ENCODE results near the gene LGI1.

The LGI1 gene

DNA sequence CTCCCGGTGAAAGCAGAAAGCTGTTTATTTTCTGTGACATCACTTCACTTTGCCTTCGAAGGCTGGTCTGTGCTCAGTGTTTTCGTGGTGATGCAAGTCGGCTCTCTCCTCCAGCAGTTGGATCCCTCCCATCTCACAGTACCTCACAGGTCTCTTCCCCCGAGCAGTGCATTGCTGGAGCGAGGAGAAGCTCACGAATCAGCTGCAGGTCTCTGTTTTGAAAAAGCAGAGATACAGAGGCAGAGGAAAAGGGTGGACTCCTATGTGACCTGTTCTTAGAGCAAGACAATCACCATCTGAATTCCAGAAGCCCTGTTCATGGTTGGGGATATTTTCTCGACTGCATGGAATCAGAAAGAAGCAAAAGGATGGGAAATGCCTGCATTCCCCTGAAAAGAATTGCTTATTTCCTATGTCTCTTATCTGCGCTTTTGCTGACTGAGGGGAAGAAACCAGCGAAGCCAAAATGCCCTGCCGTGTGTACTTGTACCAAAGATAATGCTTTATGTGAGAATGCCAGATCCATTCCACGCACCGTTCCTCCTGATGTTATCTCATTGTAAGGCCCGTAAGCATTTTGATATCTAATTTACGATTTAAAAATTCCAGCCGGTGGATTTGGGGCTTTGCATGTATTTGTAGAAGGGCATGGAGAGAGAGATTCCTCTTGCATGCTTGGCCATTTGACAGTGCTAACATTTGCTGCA, at the start of gene LGI1:
Gene LGI1 (plus strand): TSS at position 136 of the 707 bp plus-strand sequence. CDS start 209 bp downstream, at position 345.
- no peaks in the 10 kb centered on the region for H3K9me3 ChIP-seq (ENCODE audit: low read length)
- H2AFZ ChIP-seq (ENCODE audit: low read depth, low read length): peak within 1 kb of the TSS; percentile 40
- no peak within 1 kb of the TSS for H3K4me3 ChIP-seq (ENCODE audit: low read length)
- H3K36me3 ChIP-seq (ENCODE audit: insufficient read depth, low read length): no peaks in the 10 kb centered on the region
- peaks cover 6% of the 10 kb centered on the region for H3K4me1 ChIP-seq (ENCODE audit: insufficient read depth, low read length)
- H3K27me3 ChIP-seq (ENCODE audit: insufficient read depth, low read length): peaks cover 16% of the 10 kb centered on the region

DNA sequence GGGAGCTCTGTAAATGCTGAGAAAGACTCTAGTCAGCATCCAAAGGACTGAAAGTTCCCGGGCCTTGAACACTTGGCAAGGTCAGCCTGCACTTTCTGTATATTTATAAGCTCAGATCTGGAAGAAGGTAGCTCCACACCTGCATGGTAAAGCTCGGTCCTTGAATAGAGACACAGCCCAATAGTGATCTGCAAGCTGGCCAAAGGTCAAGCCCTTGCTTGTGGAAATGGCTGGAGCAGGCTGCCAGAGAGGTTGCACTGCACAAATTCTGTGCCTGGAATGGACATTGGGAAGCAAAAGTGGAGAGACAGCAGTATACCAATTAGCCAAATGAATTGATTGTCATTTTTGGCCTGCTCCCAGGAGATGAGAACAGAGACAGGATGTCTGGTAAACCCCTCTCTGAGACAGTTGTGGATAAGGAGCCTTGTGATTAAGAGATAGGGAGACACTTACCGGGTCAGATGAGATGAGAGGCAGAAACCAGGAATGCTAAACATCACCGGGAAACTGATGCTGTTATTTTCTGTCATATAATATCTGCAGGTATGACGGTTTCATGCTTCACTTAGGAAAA, 47.3 kb upstream of the LGI1 start:
- no peaks in the 10 kb centered on the region for H3K4me1 ChIP-seq (ENCODE audit: insufficient read depth, low read length)
- H3K9me3 ChIP-seq (ENCODE audit: low read length): no peaks in the 10 kb centered on the region
- H3K27me3 ChIP-seq (ENCODE audit: insufficient read depth, low read length): no peaks in the 10 kb centered on the region
- H2AFZ ChIP-seq (ENCODE audit: low read depth, low read length): no peak overlapping the region
- H3K4me3 ChIP-seq (ENCODE audit: low read length): no peak overlapping the region
- no peaks in the 10 kb centered on the region for H3K36me3 ChIP-seq (ENCODE audit: insufficient read depth, low read length)

DNA sequence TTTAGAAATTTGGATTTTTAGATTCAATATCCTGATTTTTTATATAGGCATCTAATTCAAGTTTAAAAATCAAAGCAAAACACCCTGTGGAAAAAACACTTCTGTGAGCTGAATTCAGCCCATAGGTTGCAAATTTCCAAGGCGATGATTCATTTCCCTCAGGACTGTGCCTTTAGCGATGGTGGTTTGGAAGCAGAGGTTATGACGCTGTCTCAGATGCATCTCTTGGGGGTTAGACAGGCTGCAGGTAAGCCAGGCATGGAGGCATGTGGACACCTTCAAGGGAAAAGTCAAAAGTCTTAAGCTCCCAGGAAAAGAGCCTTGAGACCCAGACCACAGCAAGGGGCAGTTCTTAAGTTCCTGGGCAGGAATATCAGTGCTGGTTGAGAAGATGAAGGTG, 45.8 kb upstream of the LGI1 start:
- Histone ChIP-seq H3K36me3 (ENCODE audit: insufficient read depth, low read length) (no peaks in the 10 kb centered on the region), H2AFZ (ENCODE audit: low read depth, low read length) (no peak overlapping the region), H3K27me3 (ENCODE audit: insufficient read depth, low read length) (no peaks in the 10 kb centered on the region), H3K4me3 (ENCODE audit: low read length) (no peak overlapping the region), H3K9me3 (ENCODE audit: low read length) (no peaks in the 10 kb centered on the region), H3K4me1 (ENCODE audit: insufficient read depth, low read length) (no peaks in the 10 kb centered on the region)

DNA sequence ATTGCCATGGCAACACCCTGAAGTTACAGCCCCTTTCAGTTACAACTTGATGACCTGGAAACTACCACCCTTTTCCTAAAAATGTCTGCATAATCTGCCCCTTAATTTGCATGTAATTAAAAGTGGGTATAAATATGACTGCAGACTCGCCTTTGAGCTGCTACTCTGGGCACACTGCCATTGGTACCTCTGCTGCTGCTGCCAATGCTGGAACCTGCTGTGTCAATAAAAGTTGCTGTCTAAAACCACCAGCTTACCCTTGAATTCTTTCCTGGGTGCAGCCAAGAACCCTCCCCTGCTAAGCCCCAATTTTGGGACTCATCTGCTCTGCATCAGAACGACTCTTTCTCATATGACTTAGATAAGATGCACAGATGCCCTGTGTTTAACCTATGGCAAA, 45.1 kb upstream of the LGI1 start:
- Histone ChIP-seq H3K27me3 (ENCODE audit: insufficient read depth, low read length) (no peaks in the 10 kb centered on the region), H3K36me3 (ENCODE audit: insufficient read depth, low read length) (no peaks in the 10 kb centered on the region), H3K9me3 (ENCODE audit: low read length) (no peaks in the 10 kb centered on the region), H3K4me1 (ENCODE audit: insufficient read depth, low read length) (no peaks in the 10 kb centered on the region), H2AFZ (ENCODE audit: low read depth, low read length) (no peak overlapping the region), H3K4me3 (ENCODE audit: low read length) (no peak overlapping the region)

DNA sequence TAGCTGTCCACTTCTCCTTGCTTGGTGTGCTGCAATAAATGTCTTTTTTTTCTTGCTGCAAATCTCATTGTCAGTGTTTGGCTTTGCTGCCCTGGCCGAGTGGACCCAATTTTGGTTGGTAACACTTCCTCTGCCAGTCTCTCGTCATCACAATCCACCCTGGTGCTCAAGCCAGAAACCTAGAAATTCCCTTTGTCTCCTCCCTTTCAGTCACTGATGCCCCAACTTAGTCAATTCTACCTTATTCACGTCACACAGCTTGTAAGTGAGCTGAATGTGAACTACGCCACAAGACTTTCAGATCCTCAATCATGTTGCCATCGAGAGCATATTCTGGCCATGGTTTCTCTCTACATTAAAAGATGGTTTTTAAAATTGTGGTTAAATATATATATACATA, 42.4 kb upstream of the LGI1 start:
- peaks cover 4% of the 10 kb centered on the region for H3K4me1 ChIP-seq (ENCODE audit: insufficient read depth, low read length)

DNA sequence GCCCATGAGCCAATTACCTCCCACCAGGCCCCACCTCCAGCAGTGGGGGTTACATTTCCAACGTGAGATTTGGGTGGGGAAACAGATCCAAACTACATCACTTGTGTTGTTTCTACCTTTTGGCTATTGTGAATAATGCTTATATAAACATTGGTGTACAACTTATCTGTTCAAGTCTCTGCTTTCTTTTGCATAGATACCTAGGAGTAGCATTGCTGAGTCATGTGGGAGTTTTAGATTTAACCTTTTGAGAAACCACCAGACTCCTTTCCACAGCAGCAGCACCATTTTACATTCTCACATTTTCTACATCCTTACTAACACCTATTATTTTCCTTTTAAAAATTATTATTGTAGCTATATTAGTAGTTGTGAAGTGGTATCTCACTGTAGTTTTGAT, 41.0 kb upstream of the LGI1 start:
- Histone ChIP-seq H3K36me3 (ENCODE audit: insufficient read depth, low read length) (no peaks in the 10 kb centered on the region), H3K4me3 (ENCODE audit: low read length) (no peak overlapping the region), H3K4me1 (ENCODE audit: insufficient read depth, low read length) (peaks cover 4% of the 10 kb centered on the region)

More for the DNA sequence above, 42.4 kb upstream of the LGI1 start:
- Histone ChIP-seq H3K4me3 (ENCODE audit: low read length) (no peak overlapping the region), H3K27me3 (ENCODE audit: insufficient read depth, low read length) (no peaks in the 10 kb centered on the region), H3K36me3 (ENCODE audit: insufficient read depth, low read length) (no peaks in the 10 kb centered on the region), H3K9me3 (ENCODE audit: low read length) (no peaks in the 10 kb centered on the region), H2AFZ (ENCODE audit: low read depth, low read length) (no peak overlapping the region)

DNA sequence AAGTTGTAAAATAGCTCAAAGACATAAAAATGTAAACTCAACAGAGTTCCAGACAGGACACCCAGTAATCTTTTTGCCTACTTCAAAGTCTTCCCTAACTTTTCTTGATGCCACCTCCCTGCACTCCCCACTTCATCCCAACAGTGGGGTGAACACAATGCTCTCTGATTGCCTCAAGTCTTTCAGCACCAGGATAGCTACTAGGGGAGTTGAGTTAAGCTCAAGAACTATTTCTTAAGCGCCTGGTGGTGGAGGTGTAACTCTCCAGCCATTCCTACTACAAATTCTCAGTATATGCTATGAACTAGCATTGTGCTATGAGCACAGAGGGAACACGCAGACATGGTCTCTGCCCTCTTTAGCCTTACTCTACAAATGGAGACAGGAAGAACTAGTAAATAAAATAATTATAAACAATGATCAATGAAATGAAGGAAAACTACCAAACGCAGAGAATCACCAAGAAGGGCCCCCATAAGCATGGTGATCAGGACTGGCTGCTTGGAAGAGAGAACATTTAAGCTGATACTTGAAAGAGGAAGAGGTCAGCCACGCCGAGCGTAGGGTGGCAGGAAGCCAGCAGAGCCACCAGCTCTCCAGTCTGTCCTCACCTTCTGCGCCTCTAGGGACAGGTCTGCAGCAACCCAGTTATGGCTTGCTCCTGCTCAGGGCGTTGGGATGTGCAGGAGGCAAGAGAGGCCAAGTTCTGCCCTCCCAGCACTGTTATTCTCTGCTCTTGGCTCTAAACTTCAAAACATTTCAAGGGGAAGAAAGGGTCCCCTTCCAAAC, 38.6 kb upstream of the LGI1 start:
- Histone ChIP-seq H3K9me3 (ENCODE audit: low read length) (no peaks in the 10 kb centered on the region), H3K27me3 (ENCODE audit: insufficient read depth, low read length) (no peaks in the 10 kb centered on the region), H3K4me1 (ENCODE audit: insufficient read depth, low read length) (peaks cover 4% of the 10 kb centered on the region), H3K36me3 (ENCODE audit: insufficient read depth, low read length) (no peaks in the 10 kb centered on the region), H2AFZ (ENCODE audit: low read depth, low read length) (no peak overlapping the region), H3K4me3 (ENCODE audit: low read length) (no peak overlapping the region)

More for the DNA sequence above, 41.0 kb upstream of the LGI1 start:
- no peaks in the 10 kb centered on the region for H3K9me3 ChIP-seq (ENCODE audit: low read length)
- no peak overlapping the region for H2AFZ ChIP-seq (ENCODE audit: low read depth, low read length)
- H3K27me3 ChIP-seq (ENCODE audit: insufficient read depth, low read length): no peaks in the 10 kb centered on the region

DNA sequence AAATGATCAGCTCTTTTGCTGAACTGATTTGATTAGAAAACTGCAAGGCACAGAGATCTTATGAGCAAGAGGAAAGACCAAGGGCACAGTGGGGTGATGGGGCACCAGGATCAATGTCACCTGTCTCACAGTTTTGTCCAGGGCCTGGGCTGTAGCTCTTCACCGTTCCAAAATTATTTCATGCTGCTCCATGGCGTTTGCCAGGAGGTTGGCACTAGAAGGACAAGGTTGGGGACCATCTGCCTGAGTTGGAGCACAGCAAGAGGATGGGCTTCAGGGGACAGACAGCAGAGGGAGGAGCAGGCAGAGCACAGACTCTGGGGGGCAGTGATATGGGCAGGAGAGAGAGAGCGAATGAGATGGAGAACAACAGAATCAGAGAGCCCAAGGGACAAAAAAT, 37.8 kb upstream of the LGI1 start:
- Histone ChIP-seq H3K9me3 (ENCODE audit: low read length) (no peaks in the 10 kb centered on the region), H3K4me1 (ENCODE audit: insufficient read depth, low read length) (peaks cover 4% of the 10 kb centered on the region), H3K27me3 (ENCODE audit: insufficient read depth, low read length) (no peaks in the 10 kb centered on the region), H3K4me3 (ENCODE audit: low read length) (no peak overlapping the region), H3K36me3 (ENCODE audit: insufficient read depth, low read length) (no peaks in the 10 kb centered on the region), H2AFZ (ENCODE audit: low read depth, low read length) (no peak overlapping the region)

DNA sequence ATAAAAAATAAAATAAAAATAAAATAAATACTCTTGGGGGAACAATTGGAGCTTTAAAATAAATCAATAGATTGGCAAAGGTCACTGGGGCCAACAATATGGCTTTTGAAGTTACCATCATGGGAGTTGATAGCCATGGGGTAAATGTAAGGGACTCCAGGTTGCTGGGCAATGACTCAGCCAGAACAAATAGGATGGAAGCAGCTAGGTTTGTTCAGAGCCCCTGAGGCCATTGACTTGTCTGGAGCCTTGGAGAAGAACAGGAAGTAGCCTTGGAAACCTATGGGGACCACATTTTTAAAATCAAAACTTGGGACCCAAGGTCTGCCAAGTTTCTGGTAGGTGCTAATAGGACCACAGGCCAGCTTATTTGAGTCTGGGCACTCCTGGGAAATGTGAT, 35.2 kb upstream of the LGI1 start:
- Histone ChIP-seq H3K4me3 (ENCODE audit: low read length) (no peak overlapping the region), H2AFZ (ENCODE audit: low read depth, low read length) (no peak overlapping the region), H3K27me3 (ENCODE audit: insufficient read depth, low read length) (peaks cover 5% of the 10 kb centered on the region), H3K9me3 (ENCODE audit: low read length) (no peaks in the 10 kb centered on the region), H3K4me1 (ENCODE audit: insufficient read depth, low read length) (peaks cover 4% of the 10 kb centered on the region), H3K36me3 (ENCODE audit: insufficient read depth, low read length) (no peaks in the 10 kb centered on the region)

DNA sequence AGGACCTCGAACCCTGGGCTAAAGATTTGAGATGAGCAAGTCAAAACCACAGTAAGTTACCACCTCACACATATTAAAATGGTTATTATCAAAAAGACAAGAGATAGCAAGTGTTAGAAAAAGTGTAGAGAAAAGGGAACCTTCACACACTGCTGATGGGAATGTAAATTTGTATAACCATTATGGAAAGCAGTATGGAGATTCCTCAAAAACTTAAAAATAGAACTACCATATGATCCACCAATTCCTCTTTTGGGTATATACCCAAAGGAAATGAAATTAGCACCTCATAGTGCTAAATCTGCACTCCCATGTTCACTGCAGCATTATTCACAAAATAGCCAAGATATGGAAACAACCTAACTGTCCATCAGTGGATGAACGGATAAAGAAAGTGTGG, 34.6 kb upstream of the LGI1 start:
- no peaks in the 10 kb centered on the region for H3K36me3 ChIP-seq (ENCODE audit: insufficient read depth, low read length)
- no peak overlapping the region for H3K4me3 ChIP-seq (ENCODE audit: low read length)
- peaks cover 5% of the 10 kb centered on the region for H3K27me3 ChIP-seq (ENCODE audit: insufficient read depth, low read length)
- H3K9me3 ChIP-seq (ENCODE audit: low read length): no peaks in the 10 kb centered on the region
- H2AFZ ChIP-seq (ENCODE audit: low read depth, low read length): no peak overlapping the region
- peaks cover 4% of the 10 kb centered on the region for H3K4me1 ChIP-seq (ENCODE audit: insufficient read depth, low read length)

DNA sequence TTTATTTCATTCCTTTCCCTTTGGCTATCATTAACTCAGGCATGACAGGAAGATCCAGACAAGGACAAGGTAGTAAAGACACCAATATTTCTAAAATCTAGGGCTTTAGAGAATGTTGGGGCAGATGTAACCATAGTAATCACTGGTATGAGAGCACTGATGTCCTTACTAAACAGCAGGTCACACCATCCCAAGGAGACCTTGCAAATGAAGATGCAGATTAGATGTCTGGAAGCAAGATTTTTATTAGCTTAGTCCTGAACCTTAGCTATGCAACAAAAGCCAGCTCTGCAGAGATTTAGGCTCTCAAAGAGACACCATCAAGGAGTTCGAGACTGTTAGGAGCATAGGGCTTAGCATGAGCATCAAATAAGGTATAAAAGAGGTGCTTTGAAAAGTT, 31.7 kb upstream of the LGI1 start:
- peaks cover 5% of the 10 kb centered on the region for H3K27me3 ChIP-seq (ENCODE audit: insufficient read depth, low read length)
- H3K4me3 ChIP-seq (ENCODE audit: low read length): no peak overlapping the region

DNA sequence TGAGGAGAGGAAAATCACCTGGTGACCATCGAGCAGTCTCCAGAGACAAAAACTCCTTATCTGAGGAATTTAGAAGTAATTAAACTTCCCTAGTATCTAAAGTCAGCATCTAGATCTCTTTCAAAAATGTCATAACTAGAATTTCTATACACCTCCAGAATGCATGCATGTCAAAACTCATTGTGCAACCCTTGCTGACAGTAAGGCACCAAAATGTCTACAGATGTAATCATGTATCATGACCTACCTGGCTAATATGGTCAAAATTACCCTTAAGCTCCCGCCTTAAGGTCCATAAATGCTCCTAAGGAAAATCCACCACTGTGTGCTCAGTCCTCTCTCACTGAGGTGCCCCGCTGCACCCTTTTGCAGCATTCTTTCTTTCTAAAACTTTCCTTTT, 16.4 kb upstream of the LGI1 start:
- Histone ChIP-seq H3K4me3 (ENCODE audit: low read length) (no peak overlapping the region), H2AFZ (ENCODE audit: low read depth, low read length) (no peak overlapping the region), H3K27me3 (ENCODE audit: insufficient read depth, low read length) (no peaks in the 10 kb centered on the region), H3K36me3 (ENCODE audit: insufficient read depth, low read length) (no peaks in the 10 kb centered on the region), H3K9me3 (ENCODE audit: low read length) (no peaks in the 10 kb centered on the region), H3K4me1 (ENCODE audit: insufficient read depth, low read length) (no peaks in the 10 kb centered on the region)

More for the DNA sequence above, 31.7 kb upstream of the LGI1 start:
- no peaks in the 10 kb centered on the region for H3K36me3 ChIP-seq (ENCODE audit: insufficient read depth, low read length)
- no peaks in the 10 kb centered on the region for H3K4me1 ChIP-seq (ENCODE audit: insufficient read depth, low read length)
- H2AFZ ChIP-seq (ENCODE audit: low read depth, low read length): no peak overlapping the region
- H3K9me3 ChIP-seq (ENCODE audit: low read length): no peaks in the 10 kb centered on the region

DNA sequence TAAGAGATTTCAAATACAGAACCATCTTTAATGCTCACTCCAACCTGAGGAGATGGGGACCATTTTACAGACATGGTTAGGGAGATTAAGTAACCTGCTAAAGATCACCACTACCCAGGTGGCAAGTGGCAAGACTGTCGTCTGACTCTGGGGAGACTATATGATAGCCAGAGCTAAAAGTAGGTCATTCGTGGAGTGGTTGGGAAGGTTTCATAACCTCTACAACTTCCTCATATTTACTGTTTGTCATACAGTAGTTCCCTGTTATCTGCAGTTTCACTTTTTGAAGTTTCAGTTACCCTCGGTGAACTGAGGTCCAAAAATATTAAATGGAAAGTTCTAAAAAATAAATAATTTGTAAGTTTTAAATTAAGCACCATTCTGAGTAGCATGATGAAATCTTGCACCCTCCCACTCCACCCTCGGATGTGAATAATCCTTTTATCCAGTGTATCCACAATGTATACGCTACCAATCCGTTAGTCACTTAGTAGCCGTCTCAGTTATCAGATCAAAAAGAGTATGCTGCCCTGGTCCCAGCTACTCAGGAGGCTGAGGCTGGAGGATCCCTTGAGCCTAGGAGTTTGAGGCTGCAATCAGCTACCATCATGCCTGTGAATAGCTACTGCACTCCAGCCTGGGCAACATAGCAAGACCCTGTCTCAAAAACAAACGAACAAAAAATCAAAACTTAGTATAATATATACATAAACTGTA, 14.9 kb upstream of the LGI1 start:
- Histone ChIP-seq H3K36me3 (ENCODE audit: insufficient read depth, low read length) (no peaks in the 10 kb centered on the region), H3K4me3 (ENCODE audit: low read length) (no peak overlapping the region), H3K27me3 (ENCODE audit: insufficient read depth, low read length) (no peaks in the 10 kb centered on the region), H3K4me1 (ENCODE audit: insufficient read depth, low read length) (no peaks in the 10 kb centered on the region), H3K9me3 (ENCODE audit: low read length) (no peaks in the 10 kb centered on the region), H2AFZ (ENCODE audit: low read depth, low read length) (no peak overlapping the region)

Measured in neuron (in vitro differentiated cells).